Lung (tissue), 12 donors: ENCODE results near the gene CETP. TPM values are rescaled to one million over a fixed set of nuclear protein-coding genes. Genes with fewer than 3 reads are reported as not detected.
"Not testable (repeated sequence)": the region's sequence is repeated elsewhere in the genome, so short reads cannot be mapped to it uniquely, and the experiment has no call there.

Source experiments
- ATAC-seq: fragments of 200-7000 bp; cut with Tn5 transposase; one replicate; pipeline ENCODE4 v1.9.1; 2020; ENCODE audit warnings: moderate number of reproducible peaks; ENCODE audit not compliant: insufficient read depth, low FRiP score
- DNase-seq, 3 donors: peaks; one replicate each; pipeline ENCODE4 v3.0.0-alpha.2; 2013 to 2017
- H3K27ac ChIP-seq, 2 donors: one replicate each; pipeline ENCODE4 v1.5.1; 2013; ENCODE audit warnings: mild to moderate bottlenecking in 2 of 2, moderate library complexity in 2 of 2, control low read depth in 1 of 2, inconsistent platforms in 1 of 2, low read depth in 1 of 2, low read length in 1 of 2
- H3K27me3 ChIP-seq, 3 donors: one replicate each; pipeline ENCODE4 v1.5.1; 2013; ENCODE audit warnings: low read length in 2 of 3; ENCODE audit not compliant: control insufficient read depth in 3 of 3, insufficient read depth in 3 of 3
- H3K36me3 ChIP-seq, 4 donors: one replicate each; pipeline ENCODE4 v1.5.1; 2013; ENCODE audit warnings: low read length in 4 of 4, mild to moderate bottlenecking in 1 of 4, moderate library complexity in 1 of 4; ENCODE audit not compliant: control insufficient read depth in 4 of 4, insufficient read depth in 4 of 4
- H3K4me1 ChIP-seq, 5 donors: one replicate each; pipeline ENCODE4 v1.5.1; 2013; ENCODE audit warnings: low read length in 5 of 5, mild to moderate bottlenecking in 2 of 5, moderate library complexity in 1 of 5; ENCODE audit not compliant: control insufficient read depth in 5 of 5, insufficient read depth in 5 of 5
- H3K4me3 ChIP-seq: one replicate; pipeline ENCODE4 v1.5.1; 2013; ENCODE audit warnings: mild to moderate bottlenecking, control low read depth, moderate library complexity
- H3K9ac ChIP-seq, 2 donors: one replicate each; pipeline ENCODE4 v1.5.1; 2013; ENCODE audit warnings: low read length in 2 of 2, control low read depth in 1 of 2; ENCODE audit not compliant: insufficient read depth in 1 of 2
- H3K9me3 ChIP-seq, 4 donors: one replicate each; pipeline ENCODE4 v1.5.1; 2013; ENCODE audit warnings: low read length in 3 of 4, mild to moderate bottlenecking in 1 of 4, moderate library complexity in 1 of 4; ENCODE audit not compliant: control insufficient read depth in 4 of 4, insufficient read depth in 3 of 4
- CTCF ChIP-seq: IDR thresholded peaks from 2 replicates; pipeline ENCODE4 v1.5.1; 2012; ENCODE audit warnings: mild to moderate bottlenecking; ENCODE audit errors: control extremely low read depth, extremely low read depth
- WGBS, 2 donors: extraction: QIAGEN DNeasy Blood & Tissue Kit; methylation state at CpG; one replicate each; pipeline ENCODE4 v1.1.7; 2013; 5-methylcytosine and 5-hydroxymethylcytosine counted together
- polyA plus RNA-seq, 2 donors: library from polyadenylated mRNA; stranded (reverse); fragments of 200-250 nt; gene quantifications; one replicate each; pipeline ENCODE4 v1.2.1, GENCODE V29; 2013
- total RNA-seq, 2 donors: library from RNA; depleted of rRNA in 1 of 2; stranded (reverse); fragments of >200 nt in 1 of 2; gene quantifications; one replicate each; pipeline ENCODE4 v1.2.1, GENCODE V29; 2014 to 2021
- donor health status: control.
- donor health status: control.
- donor health status: Bipolar disorder and iron deficiency.
- donor health status: healthy.
- donor health status: DM: yes; HTN: yes; CAD: no.

The CETP gene
- total and polyA plus RNA-seq, 4 donors: 0.71 to 8.4 (median 0.83) TPM

GRCh38 chr16:56972403-56973293 lies 10.9 kb downstream of the CETP start:
- ATAC-seq (no peak), DNase-seq (no peak)
- no peaks in the 10 kb centered on the region for H3K4me1 ChIP-seq
- H3K27me3 ChIP-seq: no peaks in the 10 kb centered on the region
- H3K9ac ChIP-seq: no peak overlapping the region
- TF ChIP-seq CTCF: no peak
- H3K27ac ChIP-seq: no peak overlapping the region
- no peaks in the 10 kb centered on the region for H3K9me3 ChIP-seq
- WGBS, 2 donors: 74 to 78% methylated on average over 18 of the region's 18 CpGs
- no peak overlapping the region for H3K4me3 ChIP-seq
- no peaks in the 10 kb centered on the region for H3K36me3 ChIP-seq

DNA sequence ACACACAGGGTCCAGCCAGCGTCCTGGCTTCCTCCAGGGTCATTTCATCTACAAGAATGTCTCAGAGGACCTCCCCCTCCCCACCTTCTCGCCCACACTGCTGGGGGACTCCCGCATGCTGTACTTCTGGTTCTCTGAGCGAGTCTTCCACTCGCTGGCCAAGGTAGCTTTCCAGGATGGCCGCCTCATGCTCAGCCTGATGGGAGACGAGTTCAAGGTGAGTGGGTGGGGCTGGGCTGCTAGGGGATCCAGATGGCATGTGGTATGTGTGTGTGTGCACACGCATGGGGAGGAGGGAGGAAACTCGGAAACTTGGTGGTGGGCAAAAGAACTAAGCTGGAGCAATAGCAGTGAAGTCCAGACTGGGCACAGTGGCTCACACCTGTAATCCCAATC lies 11.5 kb downstream of the CETP start:
- no peak for DNase-seq

DNA sequence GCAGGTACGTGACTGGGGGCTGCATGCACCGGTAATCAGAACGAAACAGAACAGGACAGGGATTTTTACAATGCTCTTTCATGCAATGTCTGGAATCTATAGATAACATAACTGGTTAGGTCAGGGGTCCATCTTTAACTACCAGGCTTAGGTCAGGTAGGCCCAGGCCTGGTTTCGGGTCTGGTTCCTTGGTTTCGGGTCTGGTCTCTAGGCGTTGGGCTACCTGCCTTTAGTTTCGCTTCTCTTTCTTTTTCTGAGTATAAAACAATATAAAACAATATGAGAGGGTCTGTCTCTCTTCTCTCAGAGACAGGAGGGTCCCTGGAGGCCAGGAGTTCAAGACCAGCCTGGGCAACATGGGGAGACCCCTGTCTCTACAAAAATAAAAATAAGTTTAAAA lies 12.1 kb downstream of the CETP start:
- not testable (repeated sequence) for H3K27me3 ChIP-seq, H3K4me3 ChIP-seq, H3K9ac ChIP-seq, H3K36me3 ChIP-seq, H3K9me3 ChIP-seq, DNase-seq, H3K27ac ChIP-seq, ATAC-seq, H3K4me1 ChIP-seq
- WGBS, 2 donors: 77 to 79% methylated on average over 7 of the region's 7 CpGs

More for the DNA sequence above, 11.5 kb downstream of the CETP start:
- ATAC-seq: no peak
- H3K9ac ChIP-seq: no peak overlapping the region
- H3K27ac ChIP-seq: no peak overlapping the region
- no peaks in the 10 kb centered on the region for H3K4me1 ChIP-seq
- no peaks in the 10 kb centered on the region for H3K36me3 ChIP-seq
- 84 to 88% methylated on average over 9 of the region's 9 CpGs for WGBS, 2 donors
- no peak overlapping the region for H3K4me3 ChIP-seq
- H3K27me3 ChIP-seq: no peaks in the 10 kb centered on the region
- TF ChIP-seq CTCF: no peak
- no peaks in the 10 kb centered on the region for H3K9me3 ChIP-seq

GRCh38 chr16:56974549-56975300 lies 13.0 kb downstream of the CETP start:
- H3K27ac ChIP-seq: no peak overlapping the region
- DNase-seq (no peak), ATAC-seq (no peak)
- H3K9me3 ChIP-seq: no peaks in the 10 kb centered on the region
- no peak overlapping the region for H3K9ac ChIP-seq
- TF ChIP-seq CTCF: no peak
- H3K27me3 ChIP-seq: no peaks in the 10 kb centered on the region
- H3K4me3 ChIP-seq: no peak overlapping the region
- 72 to 79% methylated on average over 9 of the region's 9 CpGs for WGBS, 2 donors
- H3K4me1 ChIP-seq: no peaks in the 10 kb centered on the region
- H3K36me3 ChIP-seq: no peaks in the 10 kb centered on the region
